Anterior cingulate cortex (tissue), 58 donors: ENCODE results near the gene CPEB3.
A peak's percentile ranks its signal among the peaks of the same experiment; 100 is the strongest.
"Not testable (repeated sequence)": the region's sequence is repeated elsewhere in the genome, so short reads cannot be mapped to it uniquely, and the experiment has no call there.

Source experiments
- DNase-seq, 58 donors: peaks; one replicate each; lab custom pipeline; 2025; lab: John Stamatoyannopoulos, UW

The CPEB3 gene

GRCh38 chr10:92150823-92151222 lies 140.1 kb downstream of the CPEB3 start:
- DNase-seq, result no peak

GRCh38 chr10:92149261-92149660 lies 141.6 kb downstream of the CPEB3 start:
- no peak for DNase-seq

- peak in 1 of 58 donors; percentile 8 for DNase-seq
These were observed 144.1 kb downstream of the CPEB3 start for GRCh38 chr10:92146781-92147180.

GRCh38 chr10:92146107-92146506 lies 144.8 kb downstream of the CPEB3 start:
- DNase-seq, result no peak

- no peak for DNase-seq
These were observed 147.9 kb downstream of the CPEB3 start for GRCh38 chr10:92142949-92143348.

- DNase-seq, result no peak
These were observed 148.4 kb downstream of the CPEB3 start for GRCh38 chr10:92142512-92142911.

GRCh38 chr10:92141147-92141546 lies 149.7 kb downstream of the CPEB3 start:
- not testable (repeated sequence) for DNase-seq

GRCh38 chr10:92134049-92134448 lies 156.8 kb downstream of the CPEB3 start:
- DNase-seq, result not testable (repeated sequence)

- DNase-seq, result no peak
These were observed 159.5 kb downstream of the CPEB3 start for GRCh38 chr10:92131275-92131820.

- DNase-seq, result no peak
These were observed 160.1 kb downstream of the CPEB3 start for GRCh38 chr10:92130622-92131274.

- DNase-seq, result no peak
These were observed 164.7 kb downstream of the CPEB3 start for GRCh38 chr10:92126100-92126650.

- DNase-seq, result peak in 2 of 58 donors; percentile 10 to 11
These were observed 165.7 kb downstream of the CPEB3 start for GRCh38 chr10:92125144-92125543.

- DNase-seq, result no peak
These were observed 166.2 kb downstream of the CPEB3 start for GRCh38 chr10:92124616-92125143.

- no peak for DNase-seq
These were observed 166.9 kb downstream of the CPEB3 start for GRCh38 chr10:92124020-92124419.

- no peak for DNase-seq
These were observed 167.9 kb downstream of the CPEB3 start for GRCh38 chr10:92122941-92123450.

GRCh38 chr10:92121686-92122492 lies 169.0 kb downstream of the CPEB3 start:
- no peak for DNase-seq

GRCh38 chr10:92119340-92119739 lies 171.5 kb downstream of the CPEB3 start:
- no peak for DNase-seq

- DNase-seq, result not testable (repeated sequence)
These were observed 176.0 kb downstream of the CPEB3 start for GRCh38 chr10:92114917-92115316.

GRCh38 chr10:92113911-92114600 lies 176.8 kb downstream of the CPEB3 start:
- DNase-seq, result no peak

- no peak for DNase-seq
These were observed 178.4 kb downstream of the CPEB3 start for GRCh38 chr10:92112462-92112861.
